Ishikawa (cell line): ENCODE data around the gene NKD2.

Experiments
- CEBPB ChIP-seq: IDR thresholded peaks from 2 replicates; pipeline ENCODE4 v1.6.1; 2012
- CREB1 ChIP-seq: IDR thresholded peaks from 2 replicates; pipeline ENCODE4 v1.6.1; 2012; ENCODE audit warnings: low read depth
- EGR1 ChIP-seq: IDR thresholded peaks from 2 replicates; pipeline ENCODE4 v1.6.1; 2012
- EP300 ChIP-seq: IDR thresholded peaks from 2 replicates; pipeline ENCODE4 v1.6.1; 2012; ENCODE audit warnings: borderline replicate concordance
- FOXM1 ChIP-seq: IDR thresholded peaks from 2 replicates; pipeline ENCODE4 v1.6.1; 2012; ENCODE audit warnings: low read depth, borderline replicate concordance
- NFIC ChIP-seq: IDR thresholded peaks from 2 replicates; pipeline ENCODE4 v1.6.1; 2012
- RAD21 ChIP-seq: IDR thresholded peaks from 2 replicates; pipeline ENCODE4 v1.6.1; 2012; ENCODE audit warnings: low read depth
- TAF1 ChIP-seq: IDR thresholded peaks from 2 replicates; pipeline ENCODE4 v1.6.1; 2012; ENCODE audit warnings: low read depth, mild to moderate bottlenecking
- TCF12 ChIP-seq: IDR thresholded peaks from 2 replicates; pipeline ENCODE4 v1.6.1; 2012; ENCODE audit warnings: low read depth
- TEAD4 ChIP-seq: IDR thresholded peaks from 2 replicates; pipeline ENCODE4 v1.6.1; 2012
- USF1 ChIP-seq: IDR thresholded peaks from 2 replicates; pipeline ENCODE4 v1.6.1; 2012
- YY1 ChIP-seq: IDR thresholded peaks from 2 replicates; pipeline ENCODE4 v1.6.1; 2012; ENCODE audit warnings: low read depth
- ZBTB7A ChIP-seq: IDR thresholded peaks from 2 replicates; pipeline ENCODE4 v1.6.1; 2012; ENCODE audit warnings: low read depth
- TF ChIP-seq, protein P1 (sequence below): IDR thresholded peaks from 2 replicates; pipeline ENCODE4 v1.6.1; 2012
- TF ChIP-seq, protein P2 (sequence below): IDR thresholded peaks from 2 replicates; pipeline ENCODE4 v1.6.1; 2012; ENCODE audit warnings: low read depth, mild to moderate bottlenecking

NKD2 gene

DNA sequence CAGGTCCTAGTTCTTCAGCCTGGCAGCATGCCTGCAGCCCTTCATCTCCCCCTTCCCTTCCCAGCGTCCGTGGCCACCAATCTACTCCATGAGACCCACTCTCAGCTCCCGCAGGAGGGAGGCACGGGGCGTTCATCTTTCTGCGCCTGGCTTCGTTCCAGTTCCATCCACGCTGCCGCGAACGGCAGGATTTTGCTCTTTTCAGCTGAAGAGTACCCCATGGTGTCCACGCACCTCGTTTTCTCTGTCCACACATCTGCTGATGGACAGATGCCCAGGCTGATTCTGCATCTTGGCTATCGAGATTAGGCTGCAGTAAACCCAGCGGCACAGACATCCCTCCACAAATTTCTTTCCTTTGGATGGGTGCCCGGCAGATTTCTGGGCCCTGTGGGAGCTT is 30.5 kb upstream of the NKD2 start:
- TF ChIP-seq FOXM1 (no peak), EP300 (no peak), TCF12 (no peak), ZBTB7A (no peak), CREB1 (no peak), CEBPB (no peak)

- TF ChIP-seq TCF12 (no peak), CEBPB (no peak), TEAD4 (no peak), EP300 (no peak), YY1 (no peak), FOXM1 (no peak), TAF1 (no peak), CREB1 (no peak), EGR1 (no peak), NFIC (no peak), RAD21 (no peak), USF1 (no peak), ZBTB7A (no peak)
- TF ChIP-seq, protein P1, sequence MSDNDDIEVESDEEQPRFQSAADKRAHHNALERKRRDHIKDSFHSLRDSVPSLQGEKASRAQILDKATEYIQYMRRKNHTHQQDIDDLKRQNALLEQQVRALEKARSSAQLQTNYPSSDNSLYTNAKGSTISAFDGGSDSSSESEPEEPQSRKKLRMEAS = no peak
- TF ChIP-seq, protein P2, sequence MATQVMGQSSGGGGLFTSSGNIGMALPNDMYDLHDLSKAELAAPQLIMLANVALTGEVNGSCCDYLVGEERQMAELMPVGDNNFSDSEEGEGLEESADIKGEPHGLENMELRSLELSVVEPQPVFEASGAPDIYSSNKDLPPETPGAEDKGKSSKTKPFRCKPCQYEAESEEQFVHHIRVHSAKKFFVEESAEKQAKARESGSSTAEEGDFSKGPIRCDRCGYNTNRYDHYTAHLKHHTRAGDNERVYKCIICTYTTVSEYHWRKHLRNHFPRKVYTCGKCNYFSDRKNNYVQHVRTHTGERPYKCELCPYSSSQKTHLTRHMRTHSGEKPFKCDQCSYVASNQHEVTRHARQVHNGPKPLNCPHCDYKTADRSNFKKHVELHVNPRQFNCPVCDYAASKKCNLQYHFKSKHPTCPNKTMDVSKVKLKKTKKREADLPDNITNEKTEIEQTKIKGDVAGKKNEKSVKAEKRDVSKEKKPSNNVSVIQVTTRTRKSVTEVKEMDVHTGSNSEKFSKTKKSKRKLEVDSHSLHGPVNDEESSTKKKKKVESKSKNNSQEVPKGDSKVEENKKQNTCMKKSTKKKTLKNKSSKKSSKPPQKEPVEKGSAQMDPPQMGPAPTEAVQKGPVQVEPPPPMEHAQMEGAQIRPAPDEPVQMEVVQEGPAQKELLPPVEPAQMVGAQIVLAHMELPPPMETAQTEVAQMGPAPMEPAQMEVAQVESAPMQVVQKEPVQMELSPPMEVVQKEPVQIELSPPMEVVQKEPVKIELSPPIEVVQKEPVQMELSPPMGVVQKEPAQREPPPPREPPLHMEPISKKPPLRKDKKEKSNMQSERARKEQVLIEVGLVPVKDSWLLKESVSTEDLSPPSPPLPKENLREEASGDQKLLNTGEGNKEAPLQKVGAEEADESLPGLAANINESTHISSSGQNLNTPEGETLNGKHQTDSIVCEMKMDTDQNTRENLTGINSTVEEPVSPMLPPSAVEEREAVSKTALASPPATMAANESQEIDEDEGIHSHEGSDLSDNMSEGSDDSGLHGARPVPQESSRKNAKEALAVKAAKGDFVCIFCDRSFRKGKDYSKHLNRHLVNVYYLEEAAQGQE = no peak
Measured at GRCh38 chr5:978693-979092, 29.9 kb upstream of the NKD2 start.

- TF ChIP-seq ZBTB7A = no peak
- TF ChIP-seq CREB1 = no peak
- TF ChIP-seq, protein P2 = no peak
- TF ChIP-seq CEBPB = no peak
- TF ChIP-seq, protein P1 = no peak
- no peak for TF ChIP-seq NFIC
- no peak for TF ChIP-seq TCF12
- TF ChIP-seq USF1 = no peak
- no peak for TF ChIP-seq YY1
- TF ChIP-seq RAD21 = no peak
- TF ChIP-seq EGR1 = no peak
- TF ChIP-seq TAF1 = no peak
- no peak for TF ChIP-seq TEAD4
- TF ChIP-seq EP300 = no peak
- TF ChIP-seq FOXM1 = no peak
Measured at GRCh38 chr5:979100-979817, 29.3 kb upstream of the NKD2 start.

GRCh38 chr5:980001-980588 is 28.5 kb upstream of the NKD2 start:
- TF ChIP-seq CEBPB (no peak), TAF1 (no peak)

DNA sequence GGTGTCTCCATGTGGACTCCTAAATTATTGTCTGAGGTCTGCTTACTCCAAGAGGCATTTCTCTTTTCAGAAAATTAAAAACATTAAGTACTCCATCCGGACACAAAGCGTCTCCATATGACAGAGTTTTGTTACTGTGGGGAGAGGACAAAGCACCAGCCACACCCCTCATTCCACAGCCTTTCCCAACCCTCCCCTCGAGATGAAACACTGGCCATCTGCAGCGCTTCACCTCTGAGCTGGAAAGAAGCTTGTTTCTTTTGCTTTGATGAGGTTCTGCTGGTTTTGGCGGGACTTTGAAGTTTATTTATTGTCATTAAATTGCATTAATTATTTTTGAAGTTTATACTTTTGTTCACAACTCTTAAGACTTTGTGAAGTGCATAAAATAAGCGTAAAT is 27.6 kb upstream of the NKD2 start:
- TF ChIP-seq, protein P2 = no peak
- TF ChIP-seq CREB1 (no peak), RAD21 (0 out of 2 replicates have a peak, but pooled peaks have one; percentile 5)
